Measurements from ENCODE around the gene SLC6A7.

The SLC6A7 gene

GRCh38 chr5:150188146-150188842, 1.6 kb upstream of the SLC6A7 start:
- ChIA-PET POLR2A (no interaction called here), CTCF (interaction anchor here (0.8 kb wide), 1 partner anchor 9 kb away, joined by 3 read pairs; no protein-coding TSS in a partner anchor)
- Histone ChIP-seq H3K36me3 (ENCODE audit: control insufficient read depth in 2 of 2, insufficient read depth in 1 of 2, low read length in 2 of 2) (no peaks in the 10 kb centered on the region), H3K9me3 (ENCODE audit: control insufficient read depth, insufficient read depth, low read depth, low read length) (no peaks in the 10 kb centered on the region), H3K27ac (ENCODE audit: extremely low read depth, low read depth, low read length) (no peak overlapping the region), H3K4me1 (ENCODE audit: control insufficient read depth, insufficient read depth, low read length) (no peaks in the 10 kb centered on the region), H3K4me3 (ENCODE audit: low read depth, low read length) (no peak overlapping the region)
- peak; percentile 84 for TF ChIP-seq SCRT2 (tag by site-specific recombination; IDR thresholded peaks at IDR 0.05)
- no peak for TF ChIP-seq YY2 (tag by site-specific recombination; IDR thresholded peaks at IDR 0.05)
- no peak for TF ChIP-seq KLF7 (tag by site-specific recombination; IDR thresholded peaks at IDR 0.05; ENCODE audit: borderline replicate concordance)

- CTCF ChIA-PET: interaction anchor here (0.8 kb wide), 1 partner anchor 10 kb away, joined by 3 read pairs; no protein-coding TSS in a partner anchor
- no peaks in the 10 kb centered on the region for H3K9me3 ChIP-seq (ENCODE audit: control insufficient read depth, insufficient read depth, low read depth, low read length)
- H3K4me3 ChIP-seq (ENCODE audit: low read depth, low read length): no peak overlapping the region
- H3K4me1 ChIP-seq (ENCODE audit: control insufficient read depth, insufficient read depth, low read length): no peaks in the 10 kb centered on the region
- no peaks in the 10 kb centered on the region for H3K36me3 ChIP-seq (ENCODE audit: control insufficient read depth in 2 of 2, insufficient read depth in 1 of 2, low read length in 2 of 2)
- TF ChIP-seq, protein P1, sequence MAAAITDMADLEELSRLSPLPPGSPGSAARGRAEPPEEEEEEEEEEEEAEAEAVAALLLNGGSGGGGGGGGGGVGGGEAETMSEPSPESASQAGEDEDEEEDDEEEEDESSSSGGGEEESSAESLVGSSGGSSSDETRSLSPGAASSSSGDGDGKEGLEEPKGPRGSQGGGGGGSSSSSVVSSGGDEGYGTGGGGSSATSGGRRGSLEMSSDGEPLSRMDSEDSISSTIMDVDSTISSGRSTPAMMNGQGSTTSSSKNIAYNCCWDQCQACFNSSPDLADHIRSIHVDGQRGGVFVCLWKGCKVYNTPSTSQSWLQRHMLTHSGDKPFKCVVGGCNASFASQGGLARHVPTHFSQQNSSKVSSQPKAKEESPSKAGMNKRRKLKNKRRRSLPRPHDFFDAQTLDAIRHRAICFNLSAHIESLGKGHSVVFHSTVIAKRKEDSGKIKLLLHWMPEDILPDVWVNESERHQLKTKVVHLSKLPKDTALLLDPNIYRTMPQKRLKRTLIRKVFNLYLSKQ (tag by site-specific recombination; IDR thresholded peaks at IDR 0.05; ENCODE audit: borderline replicate concordance): no peak
- no peak for TF ChIP-seq ZNF544 (tag by site-specific recombination; IDR thresholded peaks at IDR 0.05)
- 0 out of 2 replicates have a peak, but pooled peaks have one; percentile 35 for TF ChIP-seq ZNF664 (tag by site-specific recombination; IDR thresholded peaks at IDR 0.05)
- no peak overlapping the region for H3K27ac ChIP-seq (ENCODE audit: extremely low read depth, low read depth, low read length)
- POLR2A ChIA-PET: no interaction called here
Measured at GRCh38 chr5:150189326-150189725, 536 bp upstream of the SLC6A7 start.

DNA sequence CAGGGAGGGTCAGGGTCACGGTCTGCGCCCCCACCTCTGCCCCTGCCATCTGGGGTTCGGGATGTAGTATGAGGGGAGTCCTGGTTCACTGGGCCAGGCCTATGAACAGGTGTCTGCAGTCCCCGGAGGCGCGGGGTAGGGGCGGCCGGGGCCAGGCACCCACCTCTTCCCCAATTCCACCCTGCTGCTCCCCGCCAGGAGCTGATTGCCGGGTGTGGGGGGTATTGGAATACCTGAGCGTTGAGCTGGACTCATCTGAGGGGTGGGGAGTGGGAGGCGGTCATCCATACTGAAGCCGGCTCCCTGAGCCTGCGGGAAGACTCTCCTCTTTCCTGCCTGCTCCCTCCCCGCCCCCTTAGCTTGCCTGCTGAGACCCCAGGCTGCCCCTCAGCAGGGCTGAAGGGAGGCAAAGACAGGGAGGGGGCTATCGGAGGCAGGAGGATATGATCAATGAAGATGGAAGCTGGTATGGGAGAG, 679 bp downstream of the SLC6A7 start:
- Histone ChIP-seq H3K36me3 (ENCODE audit: control insufficient read depth in 2 of 2, insufficient read depth in 1 of 2, low read length in 2 of 2) (no peaks in the 10 kb centered on the region), H3K4me3 (ENCODE audit: low read depth, low read length) (no peak overlapping the region), H3K27ac (ENCODE audit: extremely low read depth, low read depth, low read length) (no peak overlapping the region), H3K9me3 (ENCODE audit: control insufficient read depth, insufficient read depth, low read depth, low read length) (no peaks in the 10 kb centered on the region), H3K4me1 (ENCODE audit: control insufficient read depth, insufficient read depth, low read length) (no peaks in the 10 kb centered on the region)
- CTCF ChIA-PET: interaction anchor here (1.5 kb wide), 1 partner anchor 16 kb away, joined by 4 read pairs; no protein-coding TSS in a partner anchor
- POLR2A ChIA-PET: no interaction called here
- TF ChIP-seq ZNF335 (tag by site-specific recombination; conservative IDR thresholded peaks at IDR 0.05) (no peak), REST (tag by site-specific recombination; IDR thresholded peaks at IDR 0.05) (no peak), FEZF1 (tag by site-specific recombination; IDR thresholded peaks at IDR 0.05) (no peak), SCRT1 (tag by site-specific recombination; IDR thresholded peaks at IDR 0.05; ENCODE audit: borderline replicate concordance) (no peak), ZNF239 (tag by site-specific recombination; IDR thresholded peaks at IDR 0.05) (no peak), ZNF830 (tag by site-specific recombination; IDR thresholded peaks at IDR 0.05; ENCODE audit: low read depth) (no peak), ZFP41 (tag by site-specific recombination; IDR thresholded peaks at IDR 0.05; ENCODE audit: borderline replicate concordance) (no peak), KLF7 (tag by site-specific recombination; IDR thresholded peaks at IDR 0.05; ENCODE audit: borderline replicate concordance) (no peak), HOXC10 (CRISPR knock-in tag; IDR thresholded peaks at IDR 0.05) (no peak), ZNF248 (tag by site-specific recombination; IDR thresholded peaks at IDR 0.05) (no peak), ZNF629 (tag by site-specific recombination; IDR thresholded peaks at IDR 0.05) (no peak)
- TF ChIP-seq, protein P2, sequence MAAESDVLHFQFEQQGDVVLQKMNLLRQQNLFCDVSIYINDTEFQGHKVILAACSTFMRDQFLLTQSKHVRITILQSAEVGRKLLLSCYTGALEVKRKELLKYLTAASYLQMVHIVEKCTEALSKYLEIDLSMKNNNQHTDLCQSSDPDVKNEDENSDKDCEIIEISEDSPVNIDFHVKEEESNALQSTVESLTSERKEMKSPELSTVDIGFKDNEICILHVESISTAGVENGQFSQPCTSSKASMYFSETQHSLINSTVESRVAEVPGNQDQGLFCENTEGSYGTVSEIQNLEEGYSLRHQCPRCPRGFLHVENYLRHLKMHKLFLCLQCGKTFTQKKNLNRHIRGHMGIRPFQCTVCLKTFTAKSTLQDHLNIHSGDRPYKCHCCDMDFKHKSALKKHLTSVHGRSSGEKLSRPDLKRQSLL (tag by site-specific recombination; IDR thresholded peaks at IDR 0.05): no peak
- TF ChIP-seq, protein P3, sequence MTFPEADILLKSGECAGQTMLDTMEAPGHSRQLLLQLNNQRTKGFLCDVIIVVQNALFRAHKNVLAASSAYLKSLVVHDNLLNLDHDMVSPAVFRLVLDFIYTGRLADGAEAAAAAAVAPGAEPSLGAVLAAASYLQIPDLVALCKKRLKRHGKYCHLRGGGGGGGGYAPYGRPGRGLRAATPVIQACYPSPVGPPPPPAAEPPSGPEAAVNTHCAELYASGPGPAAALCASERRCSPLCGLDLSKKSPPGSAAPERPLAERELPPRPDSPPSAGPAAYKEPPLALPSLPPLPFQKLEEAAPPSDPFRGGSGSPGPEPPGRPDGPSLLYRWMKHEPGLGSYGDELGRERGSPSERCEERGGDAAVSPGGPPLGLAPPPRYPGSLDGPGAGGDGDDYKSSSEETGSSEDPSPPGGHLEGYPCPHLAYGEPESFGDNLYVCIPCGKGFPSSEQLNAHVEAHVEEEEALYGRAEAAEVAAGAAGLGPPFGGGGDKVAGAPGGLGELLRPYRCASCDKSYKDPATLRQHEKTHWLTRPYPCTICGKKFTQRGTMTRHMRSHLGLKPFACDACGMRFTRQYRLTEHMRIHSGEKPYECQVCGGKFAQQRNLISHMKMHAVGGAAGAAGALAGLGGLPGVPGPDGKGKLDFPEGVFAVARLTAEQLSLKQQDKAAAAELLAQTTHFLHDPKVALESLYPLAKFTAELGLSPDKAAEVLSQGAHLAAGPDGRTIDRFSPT (tag by site-specific recombination; IDR thresholded peaks at IDR 0.05): no peak
- TF ChIP-seq, protein P4, sequence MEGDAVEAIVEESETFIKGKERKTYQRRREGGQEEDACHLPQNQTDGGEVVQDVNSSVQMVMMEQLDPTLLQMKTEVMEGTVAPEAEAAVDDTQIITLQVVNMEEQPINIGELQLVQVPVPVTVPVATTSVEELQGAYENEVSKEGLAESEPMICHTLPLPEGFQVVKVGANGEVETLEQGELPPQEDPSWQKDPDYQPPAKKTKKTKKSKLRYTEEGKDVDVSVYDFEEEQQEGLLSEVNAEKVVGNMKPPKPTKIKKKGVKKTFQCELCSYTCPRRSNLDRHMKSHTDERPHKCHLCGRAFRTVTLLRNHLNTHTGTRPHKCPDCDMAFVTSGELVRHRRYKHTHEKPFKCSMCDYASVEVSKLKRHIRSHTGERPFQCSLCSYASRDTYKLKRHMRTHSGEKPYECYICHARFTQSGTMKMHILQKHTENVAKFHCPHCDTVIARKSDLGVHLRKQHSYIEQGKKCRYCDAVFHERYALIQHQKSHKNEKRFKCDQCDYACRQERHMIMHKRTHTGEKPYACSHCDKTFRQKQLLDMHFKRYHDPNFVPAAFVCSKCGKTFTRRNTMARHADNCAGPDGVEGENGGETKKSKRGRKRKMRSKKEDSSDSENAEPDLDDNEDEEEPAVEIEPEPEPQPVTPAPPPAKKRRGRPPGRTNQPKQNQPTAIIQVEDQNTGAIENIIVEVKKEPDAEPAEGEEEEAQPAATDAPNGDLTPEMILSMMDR (tag by site-specific recombination; IDR thresholded peaks at IDR 0.05): no peak

All from HEK293 (cell line).